GM12878 (cell line): Measurements from ENCODE around the gene ANKRD11. TPM values are rescaled to one million over a fixed set of nuclear protein-coding genes. Genes with fewer than 3 reads are reported as not detected.

Experiments
- ATAC-seq: fragments of 200-7000 bp; cut with Tn5 transposase; 3 replicates; pipeline ENCODE4 v1.9.1; 2020; ENCODE audit warnings: mild to moderate bottlenecking, moderate library complexity
- BruUV-seq: library from RNA; stranded (reverse); fragments of 400-500 nt; replicated peaks from 2 replicates; lab custom pipeline; 2021; lab: Mats Ljungman, UMichigan
- CTCF ChIA-PET: fragments of 300-600 bp; sonication (Branson Sonifier 250); formaldehyde crosslinking; extraction: SDS; loops from one replicate; lab custom pipeline; 2021; ENCODE audit warnings: inconsistent platforms; lab: Yijun Ruan, JAX
- POLR2A ChIA-PET: fragments of 350-600 bp; formaldehyde crosslinking; extraction: SDS; loops from one replicate; lab custom pipeline; 2021; ENCODE audit warnings: inconsistent platforms; lab: Charles Lee
- RAD21 ChIA-PET: fragments of 300-600 bp; sonication (Branson Sonifier 250); formaldehyde crosslinking; loops from one replicate; lab custom pipeline; 2023; ENCODE audit warnings: antibody characterized with exemption; ENCODE audit not compliant: unreplicated experiment; lab: Charles Lee
- SMC1A ChIA-PET: fragments of 300-600 bp; sonication (Branson Sonifier 250); formaldehyde crosslinking; loops from one replicate; lab custom pipeline; 2023; ENCODE audit not compliant: unreplicated experiment, uncharacterized antibody; lab: Charles Lee
- DNase-seq: peaks from one replicate; pipeline ENCODE4 v3.0.0-alpha.2; 2011; ENCODE audit warnings: low read depth, low spot score
- FAIRE-seq: peaks from 3 replicates; lab custom pipeline; 2011; peaks lifted over from hg19 to GRCh38; lab: Jason Lieb, UNC
- H2AFZ ChIP-seq: 2 replicates; pipeline ENCODE4 v1.6.0; 2011; ENCODE audit warnings: low read depth, low read length, control low read depth; ENCODE audit not compliant: control insufficient read depth
- H3K27ac ChIP-seq: 2 replicates; pipeline ENCODE4 v1.5.1; 2011; ENCODE audit warnings: control low read depth; ENCODE audit not compliant: control insufficient read depth, insufficient read depth
- H3K27me3 ChIP-seq, 2 experiments: replicated peaks in 1 of 2; 2 replicates each; pipeline versions ENCODE4 v1.6.0 to v1.6.1; 2011; ENCODE audit warnings: low read length in 1 of 2; ENCODE audit not compliant: control insufficient read depth in 2 of 2, insufficient read depth in 2 of 2
- H3K36me3 ChIP-seq, 2 experiments: 2 replicates each; pipeline ENCODE4 v1.5.1; 2011; ENCODE audit warnings: low read length in 1 of 2; ENCODE audit not compliant: control insufficient read depth in 2 of 2, insufficient read depth in 2 of 2
- H3K4me1 ChIP-seq: 2 replicates; pipeline ENCODE4 v1.6.1; 2011; ENCODE audit warnings: mild to moderate bottlenecking, low read length, moderate library complexity, mixed read lengths; ENCODE audit not compliant: control insufficient read depth, insufficient read depth
- H3K4me2 ChIP-seq: 2 replicates; pipeline ENCODE4 v1.6.0; 2011; ENCODE audit warnings: control low read depth; ENCODE audit not compliant: control insufficient read depth, insufficient read depth
- H3K4me3 ChIP-seq: fragments of 200-600 bp; sonication (generic); 2 replicates; pipeline ENCODE4 v1.5.1; 2016
- H3K79me2 ChIP-seq: 2 replicates; pipeline ENCODE4 v1.6.0; 2011; ENCODE audit warnings: low read length; ENCODE audit not compliant: control insufficient read depth, insufficient read depth
- H3K9ac ChIP-seq: 2 replicates; pipeline ENCODE4 v1.8.0; 2011; ENCODE audit warnings: low read length, control low read depth, mixed read lengths; ENCODE audit not compliant: control insufficient read depth, insufficient read depth
- H3K9me3 ChIP-seq: replicated peaks from 3 replicates; pipeline ENCODE4 v1.5.1; 2011; ENCODE audit warnings: mild to moderate bottlenecking, low read length; ENCODE audit not compliant: control insufficient read depth, insufficient read depth
- H4K20me1 ChIP-seq: 2 replicates; pipeline ENCODE4 v1.6.0; 2011; ENCODE audit not compliant: control insufficient read depth, insufficient read depth
- CHD4 ChIP-seq: fragments of 200-600 bp; sonication (generic); IDR thresholded peaks from 2 replicates; pipeline ENCODE4 v1.6.1; 2016; ENCODE audit warnings: mild to moderate bottlenecking
- CTCF ChIP-seq, 3 experiments: IDR thresholded peaks in 2 of 3; conservative IDR thresholded peaks in 1 of 3; 2 replicates each; pipeline ENCODE4 v1.5.1; 2011; ENCODE audit warnings: low read depth in 3 of 3, low read length in 3 of 3, mild to moderate bottlenecking in 3 of 3, control low read depth in 2 of 3, moderate library complexity in 2 of 3, inconsistent platforms in 1 of 3, mixed read lengths in 1 of 3; ENCODE audit not compliant: control insufficient read depth in 2 of 3, insufficient read depth in 1 of 3; ENCODE audit errors: extremely low read depth in 1 of 3
- EP300 ChIP-seq, 2 experiments: fragments of 150-350 bp in 1 of 2; IDR thresholded peaks; 2 replicates each; pipeline ENCODE4 v1.6.1; 2011 to 2012; ENCODE audit warnings: low read depth in 2 of 2, low read length in 2 of 2, borderline replicate concordance in 1 of 2, improper control_type of control experiment in 1 of 2, inconsistent platforms in 1 of 2; ENCODE audit not compliant: control insufficient read depth in 1 of 2
- GABPA ChIP-seq: IDR thresholded peaks from 2 replicates; pipeline ENCODE4 v1.6.1; 2014; ENCODE audit warnings: antibody characterized with exemption, low read depth, mild to moderate bottlenecking, inconsistent platforms
- POLR2A ChIP-seq: IDR thresholded peaks from 2 replicates; pipeline ENCODE4 v1.6.1; 2011; ENCODE audit warnings: low read depth, mild to moderate bottlenecking, low read length
- TAF1 ChIP-seq: IDR thresholded peaks from 2 replicates; pipeline ENCODE4 v1.6.1; 2011; ENCODE audit warnings: mild to moderate bottlenecking, low read depth, low read length, borderline replicate concordance
- whole genome bisulfite sequencing: methylation state at CpG from one replicate; pipeline ENCODE4 v1.1.6; 2016; ENCODE audit warnings: low lambda C conversion rate; ENCODE audit not compliant: insufficient replicate concordance, insufficient coverage; ENCODE audit errors: missing lambda C conversion rate; 5-methylcytosine and 5-hydroxymethylcytosine counted together
- in situ Hi-C: fragments of 300-500 bp; cut with MboI; formaldehyde crosslinking; loops from 9 replicates; pipeline ENCODE4 v1.14.3; 2018; ENCODE audit warnings: mixed read lengths
- intact Hi-C: fragments of 100-400 bp; cut with micrococcal nuclease; formaldehyde crosslinking; loops from one replicate; pipeline ENCODE4 v1.14.2; 2022; ENCODE audit not compliant: unreplicated experiment
- polyA plus RNA-seq, 11 experiments: library from polyadenylated mRNA; depleted of rRNA in 4 of 11; unstranded in 6 of 11; stranded (reverse) in 5 of 11; fragments of >200 nt; fragmentation: Nextera tagmentation in 4 of 11; fragmentation: Illumina TruSeq in 1 of 11; extraction: Ambion mirVana in 4 of 11; extraction: Trizol in 1 of 11; gene quantifications; 1 replicate in 1 of 11; 2 replicates in 10 of 11; pipeline versions ENCODE4 v1.2.1 to v1.2.3, GENCODE V29; 2011 to 2016; ENCODE audit warnings: inconsistent platforms in 2 of 11, missing spikeins in 2 of 11, low read depth in 1 of 11
- total RNA-seq, 4 experiments: library from RNA; depleted of rRNA in 3 of 4; stranded (reverse); fragments of >200 nt in 3 of 4; fragmentation: Illumina TruSeq in 1 of 4; extraction: Trizol in 1 of 4; gene quantifications; 2 replicates each; pipeline versions ENCODE4 v1.2.1 to v1.2.3, GENCODE V29; 2013 to 2021

ANKRD11 gene
- total and polyA plus RNA-seq, 10 of the 15 experiments (the other 5 are each of a cell fraction or from before 2014, with no cell fraction given), result 5.1 to 103 (median 27.4) TPM

DNA sequence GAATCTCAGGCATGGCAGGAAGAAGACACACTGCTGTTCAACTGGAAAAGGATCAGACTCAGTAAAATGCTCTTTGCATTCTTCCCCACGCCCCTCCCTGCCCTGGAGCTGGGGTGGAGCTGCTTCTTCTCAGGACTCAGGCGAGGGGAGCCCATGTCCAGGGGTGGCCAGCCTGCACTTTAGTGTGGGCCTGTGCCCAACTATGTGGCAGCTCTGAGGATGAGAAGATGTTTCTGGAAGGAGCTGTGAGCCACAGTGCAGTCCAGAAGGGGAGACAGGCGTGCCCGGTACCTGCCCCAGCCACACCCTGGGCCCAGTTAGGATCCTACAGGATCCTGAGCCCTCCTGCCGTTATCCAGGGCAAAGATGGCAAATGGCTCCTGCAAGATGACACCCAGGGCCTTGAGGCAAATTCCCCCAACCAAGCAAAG is 120.3 kb downstream of the ANKRD11 start:
- peaks cover 46% of the 10 kb centered on the region for H3K4me1 ChIP-seq
- no peaks in the 10 kb centered on the region for H3K27me3 ChIP-seq
- ATAC-seq, result no peak
- H2AFZ ChIP-seq, result no peak overlapping the region
- H3K4me3 ChIP-seq, result no peak overlapping the region
- RAD21 ChIA-PET, result no interaction called here
- no peak overlapping the region for H3K27ac ChIP-seq
- H3K4me2 ChIP-seq, result no peak overlapping the region
- SMC1A ChIA-PET, result interaction anchor here (1.2 kb wide), 1 partner anchor 139 kb away, joined by 3 read pairs; the partner anchor contains the start of gene SPG7
- 95% methylated on average over 5 of the region's 5 CpGs for WGBS
- no peak for DNase-seq
- H3K9me3 ChIP-seq, result no peaks in the 10 kb centered on the region
- FAIRE-seq, result no peak
- POLR2A ChIA-PET, result interaction anchor here (0.5 kb wide), 1 partner anchor 21 kb away, joined by 5 read pairs; no protein-coding TSS in a partner anchor
- in situ Hi-C loops, result no loop called here
- CTCF ChIA-PET, result interaction anchor here (1.0 kb wide), 1 partner anchor 11 kb away, joined by 3 read pairs; no protein-coding TSS in a partner anchor
- peaks cover 9 to 18% of the 10 kb centered on the region in 2 experiments for H3K36me3 ChIP-seq
- peaks cover 22% of the 10 kb centered on the region for H4K20me1 ChIP-seq
- TF ChIP-seq POLR2A, result peak; percentile 1; the same call in 1 of the 2 replicates
- TF ChIP-seq CTCF (IDR thresholded peaks at IDR 0.05 in 2 of 3, conservative IDR thresholded peaks at IDR 0.05 in 1 of 3; ENCODE audit: control insufficient read depth in 2 of 3, extremely low read depth in 1 of 3, insufficient read depth in 1 of 3, low read depth in 3 of 3, low read length in 3 of 3), result no peak
- no peak for TF ChIP-seq TAF1
- no peak for TF ChIP-seq CHD4
- no peak for TF ChIP-seq GABPA
- no peak for TF ChIP-seq EP300 (IDR thresholded peaks at IDR 0.05; ENCODE audit: borderline replicate concordance in 1 of 2, control insufficient read depth in 1 of 2, low read depth in 2 of 2, low read length in 2 of 2)
- BruUV-seq, result no TSS peak
- peaks cover 99% of the 10 kb centered on the region for H3K79me2 ChIP-seq
- no peak overlapping the region for H3K9ac ChIP-seq
- intact Hi-C loops, result no loop called here
